SK-N-SH (cell line): ENCODE measurements around the gene PWWP2B.

ENCODE experiments used
- CHD2 ChIP-seq: fragments of 150-350 bp; IDR thresholded peaks from 2 replicates; pipeline ENCODE4 v1.6.1; 2018; ENCODE audit warnings: low read length; ENCODE audit not compliant: partially characterized antibody
- ELF1 ChIP-seq: IDR thresholded peaks from 2 replicates; pipeline ENCODE4 v1.4.0; 2012
- TAF1 ChIP-seq: IDR thresholded peaks from 2 replicates; pipeline ENCODE4 v1.6.1; 2012; ENCODE audit warnings: low read depth, mild to moderate bottlenecking, low read length, moderate library complexity, borderline replicate concordance
- YY1 ChIP-seq: IDR thresholded peaks from 2 replicates; pipeline ENCODE4 v1.4.0; 2012; ENCODE audit warnings: low read depth, mild to moderate bottlenecking
- TF ChIP-seq, protein P1 (sequence below): fragments of 200-600 bp; sonication (generic); IDR thresholded peaks from 2 replicates; pipeline ENCODE4 v1.6.1; 2017; ENCODE audit warnings: antibody characterized with exemption, mild to moderate bottlenecking, moderate library complexity

DNA sequence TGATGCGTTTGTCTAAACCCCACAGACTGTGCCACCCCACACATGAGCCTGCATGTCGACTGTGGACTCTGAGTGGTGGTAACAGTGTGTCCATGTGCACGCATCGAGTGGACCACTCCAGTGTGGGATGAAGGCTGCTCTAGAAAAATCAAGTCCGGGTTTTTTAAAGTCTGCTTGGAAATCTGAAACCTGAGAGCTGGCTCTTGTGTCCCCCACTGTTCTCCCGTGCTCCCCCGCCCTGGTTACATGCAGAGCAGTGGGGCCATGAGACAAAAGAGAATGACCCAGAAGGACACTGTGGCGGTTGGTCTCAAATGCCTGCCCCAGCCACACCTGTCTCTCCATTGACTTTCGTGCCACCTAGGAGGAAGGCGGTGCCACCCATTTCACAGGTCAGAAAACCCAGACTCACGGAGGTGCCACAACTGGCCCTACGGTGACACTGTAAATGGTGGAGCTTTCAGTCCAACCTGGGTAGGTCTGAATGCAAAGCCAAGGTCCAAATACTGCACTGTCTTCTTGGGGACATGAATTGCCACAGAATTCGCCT is 27.3 kb upstream of the PWWP2B start:
- TF ChIP-seq TAF1 (no peak), YY1 (no peak), CHD2 (no peak), ELF1 (no peak)
- TF ChIP-seq, protein P1, sequence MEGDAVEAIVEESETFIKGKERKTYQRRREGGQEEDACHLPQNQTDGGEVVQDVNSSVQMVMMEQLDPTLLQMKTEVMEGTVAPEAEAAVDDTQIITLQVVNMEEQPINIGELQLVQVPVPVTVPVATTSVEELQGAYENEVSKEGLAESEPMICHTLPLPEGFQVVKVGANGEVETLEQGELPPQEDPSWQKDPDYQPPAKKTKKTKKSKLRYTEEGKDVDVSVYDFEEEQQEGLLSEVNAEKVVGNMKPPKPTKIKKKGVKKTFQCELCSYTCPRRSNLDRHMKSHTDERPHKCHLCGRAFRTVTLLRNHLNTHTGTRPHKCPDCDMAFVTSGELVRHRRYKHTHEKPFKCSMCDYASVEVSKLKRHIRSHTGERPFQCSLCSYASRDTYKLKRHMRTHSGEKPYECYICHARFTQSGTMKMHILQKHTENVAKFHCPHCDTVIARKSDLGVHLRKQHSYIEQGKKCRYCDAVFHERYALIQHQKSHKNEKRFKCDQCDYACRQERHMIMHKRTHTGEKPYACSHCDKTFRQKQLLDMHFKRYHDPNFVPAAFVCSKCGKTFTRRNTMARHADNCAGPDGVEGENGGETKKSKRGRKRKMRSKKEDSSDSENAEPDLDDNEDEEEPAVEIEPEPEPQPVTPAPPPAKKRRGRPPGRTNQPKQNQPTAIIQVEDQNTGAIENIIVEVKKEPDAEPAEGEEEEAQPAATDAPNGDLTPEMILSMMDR, result no peak
